ENCODE measurements around the gene AP1G2. TPM values are rescaled to one million over a fixed set of nuclear protein-coding genes. Genes with fewer than 3 reads are reported as not detected.

Gene AP1G2
- total RNA-seq, 2 donors from 2014 or later: 36.4 to 61.7 TPM

DNA sequence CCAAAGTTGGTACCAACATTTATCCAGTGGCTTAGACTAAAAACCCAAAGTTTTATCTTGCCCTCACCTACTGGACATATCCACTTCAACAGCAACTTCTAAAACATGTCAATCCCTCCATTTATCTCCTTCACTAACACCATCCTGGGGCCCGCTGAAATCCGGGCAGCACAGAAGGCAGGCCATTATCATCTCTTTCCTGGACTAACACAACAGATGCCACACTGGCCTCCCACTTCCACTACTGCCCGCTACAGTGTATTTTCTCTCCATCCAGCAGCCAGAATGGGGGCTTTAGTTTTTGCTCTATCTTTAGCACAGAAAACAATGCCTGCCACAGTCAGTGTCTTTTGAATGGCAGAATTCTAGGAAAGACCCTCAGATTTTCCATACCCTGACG is 31.6 kb downstream of the AP1G2 start:
- TF ChIP-seq, protein P1, sequence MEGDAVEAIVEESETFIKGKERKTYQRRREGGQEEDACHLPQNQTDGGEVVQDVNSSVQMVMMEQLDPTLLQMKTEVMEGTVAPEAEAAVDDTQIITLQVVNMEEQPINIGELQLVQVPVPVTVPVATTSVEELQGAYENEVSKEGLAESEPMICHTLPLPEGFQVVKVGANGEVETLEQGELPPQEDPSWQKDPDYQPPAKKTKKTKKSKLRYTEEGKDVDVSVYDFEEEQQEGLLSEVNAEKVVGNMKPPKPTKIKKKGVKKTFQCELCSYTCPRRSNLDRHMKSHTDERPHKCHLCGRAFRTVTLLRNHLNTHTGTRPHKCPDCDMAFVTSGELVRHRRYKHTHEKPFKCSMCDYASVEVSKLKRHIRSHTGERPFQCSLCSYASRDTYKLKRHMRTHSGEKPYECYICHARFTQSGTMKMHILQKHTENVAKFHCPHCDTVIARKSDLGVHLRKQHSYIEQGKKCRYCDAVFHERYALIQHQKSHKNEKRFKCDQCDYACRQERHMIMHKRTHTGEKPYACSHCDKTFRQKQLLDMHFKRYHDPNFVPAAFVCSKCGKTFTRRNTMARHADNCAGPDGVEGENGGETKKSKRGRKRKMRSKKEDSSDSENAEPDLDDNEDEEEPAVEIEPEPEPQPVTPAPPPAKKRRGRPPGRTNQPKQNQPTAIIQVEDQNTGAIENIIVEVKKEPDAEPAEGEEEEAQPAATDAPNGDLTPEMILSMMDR (IDR thresholded peaks at IDR 0.05): no peak
- ATAC-seq (ENCODE audit: insufficient number of reproducible peaks, low FRiP score, low read depth) (no peak), DNase-seq (ENCODE audit: low spot score) (no peak)
- Histone ChIP-seq H3K27ac (no peak overlapping the region), H3K4me3 (no peak overlapping the region), H3K4me1 (ENCODE audit: control insufficient read depth in 1 of 2, low read depth in 2 of 2) (no peaks in the 10 kb centered on the region), H3K36me3 (no peaks in the 10 kb centered on the region), H3K9me3 (no peaks in the 10 kb centered on the region), H3K27me3 (replicated peaks; ENCODE audit: insufficient read depth) (no peaks in the 10 kb centered on the region)

DNA sequence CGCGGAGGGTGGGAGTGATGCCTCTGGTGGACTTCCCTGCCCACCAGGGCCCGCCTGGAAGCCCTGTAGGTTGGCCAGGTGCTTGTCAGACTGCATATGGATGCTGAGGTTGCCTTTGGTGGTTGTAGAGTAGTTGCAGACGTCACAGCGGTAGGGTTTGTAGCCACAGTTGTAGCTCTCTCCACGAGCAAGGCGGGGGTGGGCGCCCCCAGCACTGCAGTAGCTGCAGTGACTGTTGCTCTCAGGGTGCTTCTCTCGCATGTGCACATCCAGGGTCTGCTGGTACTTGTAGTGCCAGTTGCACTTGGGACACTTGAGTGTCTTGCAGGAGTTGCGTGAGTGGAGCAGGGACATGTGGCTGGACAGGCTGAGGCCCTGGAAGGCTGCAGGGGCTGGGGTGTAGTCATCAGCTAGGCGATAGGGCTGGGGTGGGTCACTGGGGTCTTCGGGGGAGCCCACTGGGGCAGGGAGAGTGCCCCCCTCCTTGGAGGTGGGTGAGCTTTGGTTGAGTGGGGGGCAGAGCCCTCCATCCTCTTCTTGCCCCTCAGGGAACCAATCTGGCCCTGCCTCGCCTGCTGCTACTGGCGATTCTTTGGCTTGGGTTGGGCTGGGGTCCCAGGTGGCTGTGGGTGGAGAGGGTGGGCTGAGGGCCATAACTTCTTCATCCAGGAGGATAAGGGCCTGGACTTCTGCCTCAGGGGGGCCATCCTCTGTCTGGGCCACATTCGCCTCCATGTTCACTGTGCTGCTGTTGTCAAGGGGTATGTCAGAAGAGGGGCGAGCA is 33.7 kb downstream of the AP1G2 start:
- ATAC-seq (ENCODE audit: insufficient number of reproducible peaks, low FRiP score, low read depth) (no peak), DNase-seq (ENCODE audit: low spot score) (no peak)
- Histone ChIP-seq H3K9me3 (no peaks in the 10 kb centered on the region), H3K36me3 (no peaks in the 10 kb centered on the region), H3K4me3 (no peak overlapping the region), H3K27ac (no peak overlapping the region), H3K4me1 (ENCODE audit: control insufficient read depth in 1 of 2, low read depth in 2 of 2) (no peaks in the 10 kb centered on the region), H3K27me3 (replicated peaks; ENCODE audit: insufficient read depth) (no peaks in the 10 kb centered on the region)
- TF ChIP-seq, protein P1 (IDR thresholded peaks at IDR 0.05): no peak

DNA sequence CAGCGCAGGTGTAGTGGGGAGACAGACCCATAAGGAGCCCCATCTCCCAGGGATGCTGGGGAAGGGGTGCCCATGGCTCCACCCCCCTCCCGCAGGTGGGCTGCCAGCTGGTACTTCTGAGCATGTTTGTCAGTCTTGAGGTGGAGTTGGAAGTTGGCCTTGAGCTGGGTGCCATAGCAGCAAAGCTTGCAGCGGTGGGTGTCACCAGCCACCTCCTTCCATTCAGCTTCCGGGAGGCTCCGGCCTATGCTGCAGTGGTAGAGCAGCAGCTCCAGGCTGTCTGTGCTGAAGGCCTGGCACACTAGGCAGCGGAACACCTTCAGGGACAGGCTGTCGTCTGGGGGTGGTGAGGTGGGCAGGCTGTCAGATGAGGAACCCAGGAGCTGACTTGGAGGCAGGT is 34.9 kb downstream of the AP1G2 start:
- TF ChIP-seq, protein P1 (IDR thresholded peaks at IDR 0.05): no peak
- no peak for DNase-seq (ENCODE audit: low spot score)
- H3K4me3 ChIP-seq: no peak overlapping the region
- H3K36me3 ChIP-seq: no peaks in the 10 kb centered on the region
- H3K27me3 ChIP-seq (replicated peaks; ENCODE audit: insufficient read depth): no peaks in the 10 kb centered on the region
- no peak overlapping the region for H3K27ac ChIP-seq
- H3K4me1 ChIP-seq (ENCODE audit: control insufficient read depth in 1 of 2, low read depth in 2 of 2): no peaks in the 10 kb centered on the region
- no peaks in the 10 kb centered on the region for H3K9me3 ChIP-seq
- ATAC-seq (ENCODE audit: insufficient number of reproducible peaks, low FRiP score, low read depth): no peak

DNA sequence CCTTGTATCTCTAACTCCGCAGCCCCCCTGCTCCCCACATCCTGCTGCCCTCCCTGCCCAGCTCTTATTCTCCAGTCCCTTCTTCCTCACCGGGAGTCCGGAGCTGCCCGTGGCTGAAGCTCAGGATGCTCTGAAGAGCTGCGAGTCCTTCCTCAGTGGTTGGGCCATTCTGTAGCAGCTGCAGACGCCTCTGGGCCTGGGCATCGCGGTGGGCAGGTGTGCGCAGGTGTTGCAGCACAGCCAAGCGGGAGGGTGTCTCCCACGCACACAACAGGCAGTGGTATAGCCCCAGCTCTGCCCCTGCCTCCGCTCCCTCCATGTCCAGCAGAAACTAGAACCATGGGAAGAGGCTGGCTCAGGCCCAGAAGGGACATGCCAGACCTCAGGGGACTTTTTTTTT is 36.2 kb downstream of the AP1G2 start:
- ATAC-seq (ENCODE audit: insufficient number of reproducible peaks, low FRiP score, low read depth): no peak

DNA sequence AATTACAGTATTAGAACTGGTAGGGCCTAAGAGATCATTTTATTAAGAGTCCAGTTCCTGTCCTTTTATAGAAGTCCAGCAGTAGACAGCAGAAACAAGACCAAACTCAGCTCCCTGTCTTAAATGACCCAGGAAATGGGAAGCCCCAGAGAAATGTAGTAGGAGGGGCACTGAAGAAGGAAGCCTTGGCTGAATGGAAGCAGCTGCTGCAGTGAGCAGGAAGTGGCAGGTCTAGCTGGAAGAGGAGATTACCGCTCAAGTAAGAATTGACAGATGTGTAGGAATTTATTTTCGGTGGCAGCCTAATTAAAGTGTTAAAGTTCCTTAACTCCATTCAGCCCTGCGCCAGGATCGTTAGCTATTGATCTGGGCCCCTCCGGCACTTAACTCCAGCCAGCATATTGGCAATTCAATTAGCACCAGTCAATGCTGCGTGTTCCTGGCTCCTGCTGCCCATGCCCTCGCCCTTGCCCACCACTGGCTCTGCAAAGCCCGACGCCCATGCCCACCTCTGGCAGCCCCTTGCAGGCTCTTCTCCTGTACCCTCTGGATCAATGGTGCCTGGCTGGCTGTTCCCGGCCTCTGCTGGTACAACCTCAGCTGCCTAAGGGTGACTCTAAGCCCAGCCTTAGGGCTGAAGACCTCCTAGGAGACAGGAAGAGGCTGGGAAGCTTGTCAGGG is 37.1 kb downstream of the AP1G2 start:
- no peaks in the 10 kb centered on the region for H3K4me1 ChIP-seq (ENCODE audit: control insufficient read depth in 1 of 2, low read depth in 2 of 2)
- ATAC-seq (ENCODE audit: insufficient number of reproducible peaks, low FRiP score, low read depth): no peak
- H3K9me3 ChIP-seq: no peaks in the 10 kb centered on the region
- no peak for DNase-seq (ENCODE audit: low spot score)
- H3K4me3 ChIP-seq: no peak overlapping the region
- H3K27ac ChIP-seq: no peak overlapping the region
- H3K27me3 ChIP-seq (replicated peaks; ENCODE audit: insufficient read depth): no peaks in the 10 kb centered on the region
- H3K36me3 ChIP-seq: no peaks in the 10 kb centered on the region
- TF ChIP-seq, protein P1 (IDR thresholded peaks at IDR 0.05): no peak

More for the DNA sequence above, 36.2 kb downstream of the AP1G2 start:
- H3K4me3 ChIP-seq: no peak overlapping the region
- no peaks in the 10 kb centered on the region for H3K36me3 ChIP-seq
- H3K27ac ChIP-seq: no peak overlapping the region
- no peaks in the 10 kb centered on the region for H3K9me3 ChIP-seq
- no peak for DNase-seq (ENCODE audit: low spot score)
- no peaks in the 10 kb centered on the region for H3K27me3 ChIP-seq (replicated peaks; ENCODE audit: insufficient read depth)
- no peaks in the 10 kb centered on the region for H3K4me1 ChIP-seq (ENCODE audit: control insufficient read depth in 1 of 2, low read depth in 2 of 2)
- TF ChIP-seq, protein P1 (IDR thresholded peaks at IDR 0.05): no peak

Measured in thoracic aorta (tissue), 2 donors.